ENCODE measurements around the gene UNC93A. TPM values are rescaled to one million over a fixed set of nuclear protein-coding genes. Genes with fewer than 3 reads are reported as not detected.
"Not testable (repeated sequence)": the region's sequence is repeated elsewhere in the genome, so short reads cannot be mapped to it uniquely, and the experiment has no call there.

Gene UNC93A
- total and polyA plus RNA-seq, 2 donors (not counting 3 experiments of a cell fraction or from before 2014, with no cell fraction given), result not detected

DNA sequence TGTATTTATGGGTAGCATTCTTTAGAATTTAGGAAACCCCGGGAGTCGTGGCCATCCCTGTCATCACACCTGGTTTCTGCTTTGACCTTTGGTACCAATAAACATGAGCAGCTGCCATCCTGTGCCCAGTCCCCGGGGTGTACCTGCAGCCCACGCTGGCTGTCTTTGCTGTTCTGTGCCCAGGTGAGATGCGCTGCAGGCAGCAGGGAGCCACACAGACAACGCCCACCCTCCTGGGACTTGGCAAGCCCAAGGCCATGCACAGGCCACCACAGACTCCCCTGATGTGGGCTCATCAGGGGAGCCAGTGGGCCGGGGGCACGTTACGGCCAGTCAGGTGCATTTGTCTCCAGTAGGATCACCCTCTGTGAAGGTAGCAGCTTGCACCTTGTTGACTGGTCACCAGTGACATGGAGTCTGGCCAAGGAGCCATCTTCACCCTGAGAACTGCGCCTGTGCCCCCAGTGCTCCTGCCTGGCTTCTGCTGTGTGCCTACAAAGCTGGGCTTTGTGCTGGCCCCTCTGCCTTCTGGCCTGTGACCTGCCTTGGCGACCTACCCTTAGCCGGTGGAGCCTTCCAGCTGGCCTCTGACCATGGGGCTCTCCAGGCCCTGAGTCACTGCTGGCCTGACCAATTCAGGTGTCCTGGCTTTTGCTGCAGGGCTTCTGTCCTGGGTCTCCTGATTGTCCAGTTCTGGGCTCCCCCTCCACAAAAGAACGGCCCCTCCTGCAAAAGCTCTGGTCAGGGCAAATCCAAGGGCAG is 14.2 kb upstream of the UNC93A start:
- no peak overlapping the region for H2AFZ ChIP-seq (ENCODE audit: low read depth, low read length)
- TF ChIP-seq POLR2A (IDR thresholded peaks at IDR 0.05; ENCODE audit: low read depth, low read length), result no peak
- no peak for TF ChIP-seq JUN (IDR thresholded peaks at IDR 0.05; ENCODE audit: borderline replicate concordance, insufficient read depth, insufficient read length, low read depth)
- TF ChIP-seq POLR2AphosphoS5 (IDR thresholded peaks at IDR 0.05; ENCODE audit: insufficient read depth, low read depth, low read length), result no peak
- TF ChIP-seq, protein P1, sequence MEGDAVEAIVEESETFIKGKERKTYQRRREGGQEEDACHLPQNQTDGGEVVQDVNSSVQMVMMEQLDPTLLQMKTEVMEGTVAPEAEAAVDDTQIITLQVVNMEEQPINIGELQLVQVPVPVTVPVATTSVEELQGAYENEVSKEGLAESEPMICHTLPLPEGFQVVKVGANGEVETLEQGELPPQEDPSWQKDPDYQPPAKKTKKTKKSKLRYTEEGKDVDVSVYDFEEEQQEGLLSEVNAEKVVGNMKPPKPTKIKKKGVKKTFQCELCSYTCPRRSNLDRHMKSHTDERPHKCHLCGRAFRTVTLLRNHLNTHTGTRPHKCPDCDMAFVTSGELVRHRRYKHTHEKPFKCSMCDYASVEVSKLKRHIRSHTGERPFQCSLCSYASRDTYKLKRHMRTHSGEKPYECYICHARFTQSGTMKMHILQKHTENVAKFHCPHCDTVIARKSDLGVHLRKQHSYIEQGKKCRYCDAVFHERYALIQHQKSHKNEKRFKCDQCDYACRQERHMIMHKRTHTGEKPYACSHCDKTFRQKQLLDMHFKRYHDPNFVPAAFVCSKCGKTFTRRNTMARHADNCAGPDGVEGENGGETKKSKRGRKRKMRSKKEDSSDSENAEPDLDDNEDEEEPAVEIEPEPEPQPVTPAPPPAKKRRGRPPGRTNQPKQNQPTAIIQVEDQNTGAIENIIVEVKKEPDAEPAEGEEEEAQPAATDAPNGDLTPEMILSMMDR (IDR thresholded peaks at IDR 0.05; ENCODE audit: extremely low read depth in 1 of 2, insufficient read depth in 1 of 2, low read depth in 1 of 2, low read length in 2 of 2), result no peak
- TF ChIP-seq GATA2 (IDR thresholded peaks at IDR 0.05; ENCODE audit: insufficient read depth, insufficient read length, low read depth, low read length), result no peak
- TF ChIP-seq EZH2 (IDR thresholded peaks at IDR 0.05; ENCODE audit: borderline replicate concordance, low read depth, low read length, severe bottlenecking), result no peak
- TF ChIP-seq, protein P2, sequence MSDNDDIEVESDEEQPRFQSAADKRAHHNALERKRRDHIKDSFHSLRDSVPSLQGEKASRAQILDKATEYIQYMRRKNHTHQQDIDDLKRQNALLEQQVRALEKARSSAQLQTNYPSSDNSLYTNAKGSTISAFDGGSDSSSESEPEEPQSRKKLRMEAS (IDR thresholded peaks at IDR 0.05; ENCODE audit: insufficient read depth, insufficient read length), result no peak
- no peak for TF ChIP-seq FOS (IDR thresholded peaks at IDR 0.05; ENCODE audit: borderline replicate concordance, insufficient read depth, low read length)
- TF ChIP-seq MYC (IDR thresholded peaks at IDR 0.05; ENCODE audit: low read depth, low read length), result no peak
- no peak overlapping the region for H3K4me2 ChIP-seq (ENCODE audit: insufficient read depth, low read length)
- H3K9me1 ChIP-seq (replicated peaks; ENCODE audit: control insufficient read depth, extremely low read depth, insufficient read depth, low read length), result no peaks in the 10 kb centered on the region
- FAIRE-seq (no peak), DNase-seq (ENCODE audit: low read depth, low spot score) (no peak)
- no peaks in the 10 kb centered on the region for H4K20me1 ChIP-seq (replicated peaks; ENCODE audit: control insufficient read depth, extremely low read depth, insufficient read depth, low read length)
- dilution Hi-C loops (cut with MboI; ENCODE audit: extremely low pct_ligation_motif_present, low sequenced_read_pairs) (no loop called here), intact Hi-C loops (cut with micrococcal nuclease) (no loop called here)
- H3K9ac ChIP-seq (replicated peaks; ENCODE audit: extremely low read depth, insufficient read depth, low read length), result no peak overlapping the region
- H3K27ac ChIP-seq (ENCODE audit: insufficient read depth, low read depth, low read length), result no peak overlapping the region
- BruUV-seq (replicated peaks), result no TSS peak
- no peak overlapping the region for H3K4me3 ChIP-seq (replicated peaks in 1 of 3; ENCODE audit: insufficient read depth in 1 of 3, low read depth in 1 of 3, low read length in 3 of 3)
- H3K79me2 ChIP-seq (ENCODE audit: control insufficient read depth, insufficient read depth, low read length), result no peaks in the 10 kb centered on the region
- no peaks in the 10 kb centered on the region for H3K27me3 ChIP-seq (ENCODE audit: control insufficient read depth in 2 of 2, insufficient read depth in 2 of 2, low read length in 2 of 2)
- H3K4me1 ChIP-seq (ENCODE audit: control insufficient read depth, extremely low read depth, insufficient read depth, low read length), result no peaks in the 10 kb centered on the region
- H3K36me3 ChIP-seq (ENCODE audit: control insufficient read depth in 2 of 2, extremely low read depth in 1 of 2, insufficient read depth in 2 of 2, low read length in 2 of 2), result no peaks in the 10 kb centered on the region
- no peaks in the 10 kb centered on the region for H3K9me3 ChIP-seq (replicated peaks; ENCODE audit: control insufficient read depth, insufficient read depth, low read length)
- ChIA-PET CTCF (interaction anchor here (0.7 kb wide), 1 partner anchor 13 kb away, joined by 3 read pairs; no protein-coding TSS in a partner anchor), POLR2A (no interaction called here)

DNA sequence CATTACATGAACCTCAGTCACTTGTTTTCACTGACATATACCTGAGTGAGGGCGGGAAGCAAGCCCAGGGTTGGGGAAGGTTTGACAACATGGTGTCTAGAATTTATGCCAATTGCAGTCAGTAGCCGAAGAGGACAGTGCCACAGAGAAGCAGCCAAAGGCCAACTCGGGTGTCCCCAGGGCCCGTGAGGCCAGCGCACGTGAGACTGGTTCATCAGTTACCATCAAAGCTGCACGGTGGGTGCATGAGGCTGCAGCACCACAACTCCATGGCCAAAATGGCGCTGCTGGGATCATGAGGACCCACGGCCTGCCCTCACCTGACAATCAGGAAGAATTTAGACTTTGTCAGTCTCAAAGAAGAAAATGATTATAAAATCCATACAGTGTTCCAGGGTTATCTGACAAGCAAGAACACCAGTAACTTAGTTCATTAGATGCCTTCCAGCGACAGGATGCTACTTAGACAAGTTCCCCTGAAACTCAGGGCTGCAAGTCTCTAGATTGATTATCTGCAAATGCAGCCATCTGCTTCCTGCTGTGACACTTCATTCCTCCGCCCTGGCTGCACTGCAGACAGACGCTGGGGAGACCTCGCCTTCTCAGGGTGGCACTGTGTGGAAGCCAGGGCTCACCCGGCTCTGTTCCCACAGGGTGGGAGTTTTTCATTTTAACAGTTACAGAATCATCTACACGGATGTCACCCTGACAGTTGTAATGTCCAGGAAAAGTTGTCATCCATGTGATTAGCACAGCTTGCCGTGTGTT is 12.8 kb upstream of the UNC93A start:
- CTCF ChIA-PET; BruUV-seq (replicated peaks); H3K9ac ChIP-seq (replicated peaks; ENCODE audit: extremely low read depth, insufficient read depth, low read length); H3K79me2 ChIP-seq (ENCODE audit: control insufficient read depth, insufficient read depth, low read length); intact Hi-C loops (cut with micrococcal nuclease); H3K4me1 ChIP-seq (ENCODE audit: control insufficient read depth, extremely low read depth, insufficient read depth, low read length); H3K9me1 ChIP-seq (replicated peaks; ENCODE audit: control insufficient read depth, extremely low read depth, insufficient read depth, low read length); H4K20me1 ChIP-seq (replicated peaks; ENCODE audit: control insufficient read depth, extremely low read depth, insufficient read depth, low read length); dilution Hi-C loops (cut with MboI; ENCODE audit: extremely low pct_ligation_motif_present, low sequenced_read_pairs); H3K9me3 ChIP-seq (replicated peaks; ENCODE audit: control insufficient read depth, insufficient read depth, low read length); H3K27ac ChIP-seq (ENCODE audit: insufficient read depth, low read depth, low read length); DNase-seq (ENCODE audit: low read depth, low spot score); H2AFZ ChIP-seq (ENCODE audit: low read depth, low read length); H3K36me3 ChIP-seq (ENCODE audit: control insufficient read depth in 2 of 2, extremely low read depth in 1 of 2, insufficient read depth in 2 of 2, low read length in 2 of 2); H3K4me2 ChIP-seq (ENCODE audit: insufficient read depth, low read length); FAIRE-seq; POLR2A ChIA-PET; H3K4me3 ChIP-seq (replicated peaks in 1 of 3; ENCODE audit: insufficient read depth in 1 of 3, low read depth in 1 of 3, low read length in 3 of 3); H3K27me3 ChIP-seq (ENCODE audit: control insufficient read depth in 2 of 2, insufficient read depth in 2 of 2, low read length in 2 of 2): not testable (repeated sequence)
